CD4-positive, alpha-beta T cell (primary cell): ENCODE results near the gene FAM131C. TPM values are rescaled to one million over a fixed set of nuclear protein-coding genes. Genes with fewer than 3 reads are reported as not detected.

Experiments used
- ATAC-seq: fragments of 200-7000 bp; cut with Tn5 transposase; one replicate; pipeline ENCODE4 v1.10.0; 2022; ENCODE audit warnings: mild to moderate bottlenecking; ENCODE audit not compliant: poor library complexity
- CTCF ChIA-PET: fragments of 350-600 bp; sonication (Branson Sonifier 250); formaldehyde crosslinking; loops from one replicate; lab custom pipeline; 2021; ENCODE audit warnings: antibody characterized with exemption, inconsistent platforms; lab: Charles Lee
- POLR2A ChIA-PET: fragments of 350-600 bp; sonication (Branson Sonifier 250); formaldehyde crosslinking; loops from one replicate; lab custom pipeline; 2021; ENCODE audit warnings: antibody characterized with exemption, inconsistent platforms; lab: Charles Lee
- DNase-seq, 14 experiments: peaks; one replicate each; pipeline ENCODE4 v3.0.0-alpha.2; 2013 to 2020; ENCODE audit warnings: mixed read lengths in 2 of 14
- H3K27ac ChIP-seq, 2 donors: one replicate each; pipeline versions ENCODE4 v1.5.1 to v1.7.0; 2013; ENCODE audit warnings: low read length in 2 of 2, low read depth in 1 of 2, mild to moderate bottlenecking in 1 of 2
- H3K27me3 ChIP-seq, 2 experiments: 1 replicate in 1 of 2; 2 replicates in 1 of 2; pipeline versions ENCODE4 v1.6.1 to v1.7.0; 2013; ENCODE audit warnings: low read length in 2 of 2, control low read depth in 1 of 2, mild to moderate bottlenecking in 1 of 2, moderate library complexity in 1 of 2; ENCODE audit not compliant: insufficient read depth in 2 of 2, control insufficient read depth in 1 of 2
- H3K36me3 ChIP-seq: one replicate; pipeline ENCODE4 v1.6.1; 2013; ENCODE audit warnings: low read length, control low read depth; ENCODE audit not compliant: insufficient read depth
- H3K4me1 ChIP-seq: one replicate; pipeline ENCODE4 v1.6.1; 2013; ENCODE audit warnings: low read length, control low read depth; ENCODE audit not compliant: insufficient read depth
- H3K4me3 ChIP-seq: one replicate; pipeline ENCODE4 v1.5.1; 2013; ENCODE audit warnings: mild to moderate bottlenecking, low read length, moderate library complexity
- H3K9me3 ChIP-seq, 2 experiments: 1 replicate in 1 of 2; 2 replicates in 1 of 2; pipeline versions ENCODE4 v1.6.1 to v1.7.0; 2013; ENCODE audit warnings: low read length in 2 of 2, mild to moderate bottlenecking in 2 of 2, control low read depth in 1 of 2, moderate library complexity in 1 of 2; ENCODE audit not compliant: control insufficient read depth in 1 of 2, insufficient read depth in 1 of 2
- H3K27ac Mint-ChIP-seq: one replicate; pipeline ENCODE4 v1.8.0; 2020; ENCODE audit warnings: mixed read lengths
- H3K27me3 Mint-ChIP-seq: one replicate; pipeline ENCODE4 v1.8.0; 2021; ENCODE audit warnings: mixed read lengths
- H3K36me3 Mint-ChIP-seq: one replicate; pipeline ENCODE4 v1.8.0; 2021; ENCODE audit warnings: low read depth, mixed read lengths
- H3K4me1 Mint-ChIP-seq: one replicate; pipeline ENCODE4 v1.8.0; 2021; ENCODE audit warnings: low read depth, mixed read lengths
- H3K4me3 Mint-ChIP-seq: one replicate; pipeline ENCODE4 v1.8.0; 2020; ENCODE audit warnings: mild to moderate bottlenecking, mixed read lengths
- H3K9me3 Mint-ChIP-seq: one replicate; pipeline ENCODE4 v1.8.0; 2020; ENCODE audit warnings: mixed read lengths
- CTCF ChIP-seq: fragments of 200-600 bp; IDR thresholded peaks from one replicate; pipeline ENCODE4 v1.8.0; 2022; ENCODE audit warnings: antibody characterized with exemption, mild to moderate bottlenecking
- intact Hi-C, 2 experiments: fragments of 100-400 bp; cut with DNase I in 1 of 2; cut with micrococcal nuclease in 1 of 2; formaldehyde crosslinking; loops; one replicate each; pipeline versions ENCODE4 v1.15.1 to v1.9.0; 2023 to 2025; cut with DNase I, micrococcal nuclease
- total RNA-seq, 174 experiments: library from RNA in 2 of 174; stranded (reverse) in 2 of 174; gene quantifications; one replicate each; pipeline ENCODE4 v1.2.3 and lab custom pipeline; 2021 to 2026

The FAM131C gene
- total RNA-seq, 2 experiments from 2014 or later = not detected

GRCh38 chr1:16067127-16067768, 6.2 kb downstream of the FAM131C start:
- intact Hi-C loops = no loop called here
- CTCF ChIA-PET = interaction anchor here (1.1 kb wide), 1 partner anchor 11 kb away, joined by 3 read pairs; no protein-coding TSS in a partner anchor
- Histone ChIP-seq H3K27ac (no peak overlapping the region), H3K36me3 (no peaks in the 10 kb centered on the region), H3K4me3 (no peak overlapping the region), H3K9me3 (no peaks in the 10 kb centered on the region), H3K27me3 (no peaks in the 10 kb centered on the region), H3K4me1 (peaks cover 28% of the 10 kb centered on the region)
- Mint-ChIP-seq H3K4me3 (no peak overlapping the region), H3K36me3 (no peaks in the 10 kb centered on the region), H3K9me3 (no peaks in the 10 kb centered on the region), H3K27me3 (peaks cover 10% of the 10 kb centered on the region), H3K27ac (no peak overlapping the region), H3K4me1 (peaks cover 21% of the 10 kb centered on the region)
- ATAC-seq (peak; percentile 26), DNase-seq (no peak)
- POLR2A ChIA-PET = no interaction called here
- TF ChIP-seq CTCF = no peak

GRCh38 chr1:16066245-16066644, 7.2 kb downstream of the FAM131C start:
- no peak overlapping the region for H3K4me3 ChIP-seq
- no peaks in the 10 kb centered on the region for H3K9me3 Mint-ChIP-seq
- no peaks in the 10 kb centered on the region for H3K36me3 Mint-ChIP-seq
- ATAC-seq (no peak), DNase-seq (no peak)
- no peak overlapping the region for H3K4me3 Mint-ChIP-seq
- CTCF ChIA-PET = no interaction called here
- no peak overlapping the region for H3K27ac ChIP-seq
- no peaks in the 10 kb centered on the region for H3K36me3 ChIP-seq
- no peak for TF ChIP-seq CTCF
- POLR2A ChIA-PET = no interaction called here
- no peaks in the 10 kb centered on the region for H3K27me3 ChIP-seq
- peaks cover 7% of the 10 kb centered on the region for H3K27me3 Mint-ChIP-seq
- peaks cover 28% of the 10 kb centered on the region for H3K4me1 ChIP-seq
- H3K27ac Mint-ChIP-seq = no peak overlapping the region
- intact Hi-C loops = no loop called here
- no peaks in the 10 kb centered on the region for H3K9me3 ChIP-seq
- peaks cover 19% of the 10 kb centered on the region for H3K4me1 Mint-ChIP-seq

GRCh38 chr1:16065269-16065576, 8.2 kb downstream of the FAM131C start:
- no peaks in the 10 kb centered on the region for H3K27me3 ChIP-seq
- H3K4me1 ChIP-seq = peaks cover 18% of the 10 kb centered on the region
- no peaks in the 10 kb centered on the region for H3K9me3 Mint-ChIP-seq
- no peaks in the 10 kb centered on the region for H3K36me3 Mint-ChIP-seq
- POLR2A ChIA-PET = no interaction called here
- DNase-seq (no peak), ATAC-seq (no peak)
- H3K4me3 ChIP-seq = no peak overlapping the region
- H3K27ac Mint-ChIP-seq = no peak overlapping the region
- peaks cover 7% of the 10 kb centered on the region for H3K27me3 Mint-ChIP-seq
- CTCF ChIA-PET = no interaction called here
- TF ChIP-seq CTCF = no peak
- no peaks in the 10 kb centered on the region for H3K36me3 ChIP-seq
- H3K9me3 ChIP-seq = no peaks in the 10 kb centered on the region
- peaks cover 12% of the 10 kb centered on the region for H3K4me1 Mint-ChIP-seq
- intact Hi-C loops = no loop called here
- H3K4me3 Mint-ChIP-seq = no peak overlapping the region
- no peak overlapping the region for H3K27ac ChIP-seq
